NCI-H146 treated with DMSO at 0.1 percent for 48 hours (cell line): ENCODE results near the gene ANKRD16.
"Not testable (repeated sequence)": the region's sequence is repeated elsewhere in the genome, so short reads cannot be mapped to it uniquely, and the experiment has no call there.

Experiments
- DNase-seq: peaks from one replicate; lab custom pipeline; 2025; ENCODE audit not compliant: unreplicated experiment; lab: John Stamatoyannopoulos, UW

Gene ANKRD16

DNA sequence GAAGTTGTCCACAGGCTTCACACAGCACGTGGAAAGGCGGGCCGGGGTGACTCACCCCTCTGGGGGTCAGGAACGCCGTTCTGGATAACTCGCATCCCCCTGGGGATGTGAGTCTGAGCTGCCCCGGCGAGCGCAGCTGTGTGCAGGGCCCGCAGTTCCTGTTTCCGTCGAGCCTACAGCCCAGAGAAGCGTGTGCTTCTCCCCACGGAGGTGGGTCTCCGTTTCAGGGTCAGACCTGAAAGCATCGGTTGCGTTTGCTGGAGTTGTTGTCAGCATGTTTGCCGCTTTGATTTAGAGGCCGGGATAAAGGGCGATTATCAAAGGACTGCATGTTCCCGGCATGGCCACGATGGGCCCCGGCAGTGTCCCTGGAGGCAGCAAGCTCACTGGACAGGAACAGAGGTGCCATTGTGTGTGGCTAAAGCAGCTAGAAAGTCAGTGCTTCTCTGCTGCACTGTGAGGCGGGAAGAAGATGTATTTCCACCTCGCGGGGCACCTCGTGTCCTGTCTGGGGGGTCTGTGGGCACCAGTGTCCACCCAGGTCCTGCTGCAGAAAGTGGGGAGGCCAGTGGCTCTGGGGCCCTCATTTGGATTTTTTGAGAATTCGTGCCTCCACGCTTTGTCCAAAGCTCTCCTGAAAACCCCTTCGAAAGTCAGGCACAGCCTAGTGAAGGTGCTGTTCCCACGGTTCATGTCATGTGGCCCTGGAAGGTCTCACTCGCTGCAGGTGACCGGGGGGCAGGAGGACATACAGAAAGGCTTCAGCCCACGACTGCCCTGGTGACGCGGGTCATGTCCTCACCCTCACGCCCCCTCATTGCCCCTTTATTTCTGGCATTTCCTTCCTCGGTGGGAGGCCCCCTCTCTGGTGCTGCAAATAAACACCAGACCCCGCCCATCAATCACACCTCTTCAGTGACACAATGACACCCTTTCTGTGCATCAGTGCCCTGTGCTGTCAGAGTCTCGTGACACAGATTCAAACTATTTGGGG, 49.1 kb downstream of the ANKRD16 start:
- no peak for DNase-seq

- not testable (repeated sequence) for DNase-seq
Measured at GRCh38 chr10:5836181-5836580, 53.5 kb downstream of the ANKRD16 start.

GRCh38 chr10:5835446-5836095, 54.1 kb downstream of the ANKRD16 start:
- no peak for DNase-seq

DNA sequence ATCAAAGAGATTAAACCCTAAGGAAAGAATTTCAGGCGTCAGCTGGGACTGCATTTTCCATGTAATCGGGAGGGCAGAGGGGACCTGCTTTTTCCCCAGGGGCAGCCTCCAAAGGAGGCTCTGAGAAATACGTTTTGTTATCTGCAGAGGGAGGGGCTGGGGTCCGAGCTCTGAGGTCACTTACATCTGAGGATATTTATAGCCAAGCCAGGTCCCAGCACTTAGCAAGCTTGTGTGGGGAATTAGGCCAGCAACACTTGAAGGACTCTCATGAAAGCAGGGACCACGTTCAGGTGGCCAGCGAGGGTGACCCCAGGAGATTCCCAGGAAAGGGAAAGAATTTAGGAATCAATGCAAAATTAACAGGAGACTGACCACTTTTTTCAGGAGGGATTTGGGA, 55.9 kb downstream of the ANKRD16 start:
- DNase-seq, result no peak

DNA sequence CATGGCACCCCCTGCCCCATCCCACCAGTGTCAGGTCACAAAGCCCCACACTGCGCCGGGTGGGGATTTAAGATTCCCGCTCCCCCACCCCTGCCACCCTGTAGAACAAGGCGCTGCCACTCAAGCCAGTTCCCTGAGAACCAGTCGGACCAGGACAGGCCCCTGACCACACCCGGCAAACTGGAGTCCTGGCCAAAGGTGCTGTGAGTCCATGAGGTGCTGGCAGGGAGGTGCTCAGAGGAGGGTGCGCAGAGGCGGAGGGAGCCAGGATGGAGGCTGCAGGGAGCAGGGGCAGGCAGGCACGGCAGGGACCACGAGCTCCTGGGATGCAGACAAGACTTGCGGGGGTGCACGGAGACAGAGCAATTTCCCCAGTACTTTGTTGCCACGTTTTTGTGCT, 56.7 kb downstream of the ANKRD16 start:
- DNase-seq, result no peak

GRCh38 chr10:5831446-5831782, 58.3 kb downstream of the ANKRD16 start:
- no peak for DNase-seq

- no peak for DNase-seq
Measured at GRCh38 chr10:5830629-5831445, 58.9 kb downstream of the ANKRD16 start.

DNA sequence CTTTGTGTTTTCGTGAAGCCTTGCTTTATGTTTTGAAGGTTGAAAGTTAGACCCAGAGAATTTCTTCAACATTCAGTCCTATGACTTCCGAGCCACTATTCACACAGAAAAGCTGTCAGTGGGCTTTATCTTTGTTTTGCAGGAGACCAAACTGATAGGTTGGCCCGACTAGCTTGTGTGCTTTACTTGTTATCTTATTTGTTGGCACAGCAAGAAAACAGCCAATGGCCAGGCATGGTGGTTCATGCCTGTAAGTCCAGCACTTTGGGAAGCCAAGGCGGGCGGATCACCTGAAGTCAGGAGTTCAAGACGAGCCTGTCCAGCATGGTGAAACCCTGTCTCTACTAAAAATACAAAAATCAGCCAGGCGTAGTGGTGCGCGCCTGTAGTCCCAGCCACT, 60.4 kb downstream of the ANKRD16 start:
- DNase-seq, result no peak

DNA sequence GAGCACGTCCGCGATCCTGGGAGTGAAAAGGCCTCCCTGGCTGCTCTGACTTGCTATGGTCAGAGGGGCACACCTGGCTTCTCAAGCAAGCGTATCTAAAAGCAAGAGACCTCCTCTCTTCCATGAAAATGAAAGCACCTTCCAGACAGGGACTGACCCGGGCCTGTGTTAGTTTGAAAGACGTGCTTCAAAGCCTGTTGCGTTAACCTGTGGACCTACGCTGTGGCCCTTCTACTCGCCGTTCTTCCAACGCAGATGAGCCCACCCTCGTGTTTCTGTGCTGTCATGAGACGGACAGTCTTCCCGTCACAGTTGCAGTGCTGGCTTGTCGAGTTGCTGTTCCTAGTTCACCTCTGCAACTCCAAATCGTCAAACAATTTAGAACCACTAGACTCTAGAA, 61.0 kb downstream of the ANKRD16 start:
- DNase-seq, result no peak

DNA sequence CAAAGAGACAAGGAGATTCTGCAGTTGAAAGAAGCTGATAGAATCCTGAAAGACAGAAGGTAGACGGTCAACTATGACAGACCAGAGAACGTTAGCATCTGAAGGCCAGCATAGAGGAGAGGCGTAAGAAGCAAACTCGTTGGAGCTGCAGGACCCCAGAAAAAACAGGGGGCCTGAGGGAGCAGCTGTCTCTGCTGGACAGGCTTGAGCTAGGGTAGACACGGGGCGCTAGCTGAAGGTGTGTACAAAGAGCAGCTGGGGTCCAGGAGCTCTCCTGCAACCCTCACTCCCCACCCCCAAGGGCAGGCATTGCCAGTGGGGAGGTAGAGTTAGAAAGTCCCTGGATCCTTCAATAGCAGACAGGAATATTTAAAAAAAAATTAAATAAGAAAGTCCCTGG, 61.9 kb downstream of the ANKRD16 start:
- DNase-seq, result no peak

- DNase-seq, result not testable (repeated sequence)
Measured at GRCh38 chr10:5826511-5826910, 63.2 kb downstream of the ANKRD16 start.

GRCh38 chr10:5818894-5819293, 70.8 kb downstream of the ANKRD16 start:
- no peak for DNase-seq

DNA sequence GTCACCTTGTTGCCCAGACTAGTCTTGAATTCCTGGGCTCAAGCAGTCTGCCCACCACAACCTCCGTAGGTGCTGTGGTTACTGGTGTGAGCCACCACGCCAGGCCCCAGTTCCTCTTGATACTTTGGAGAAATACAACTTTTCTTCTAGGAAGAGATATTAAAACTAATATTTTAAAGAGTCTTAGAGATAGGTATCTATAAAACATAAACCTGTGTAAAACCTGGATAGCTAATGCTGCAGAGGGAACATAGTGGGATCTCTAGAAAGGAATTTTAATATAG, 71.7 kb downstream of the ANKRD16 start:
- DNase-seq, result no peak

- no peak for DNase-seq
Measured at GRCh38 chr10:5817322-5818047, 72.2 kb downstream of the ANKRD16 start.

- no peak for DNase-seq
Measured at GRCh38 chr10:5816170-5816569, 73.5 kb downstream of the ANKRD16 start.

- no peak for DNase-seq
Measured at GRCh38 chr10:5814110-5815107, 75.3 kb downstream of the ANKRD16 start.

DNA sequence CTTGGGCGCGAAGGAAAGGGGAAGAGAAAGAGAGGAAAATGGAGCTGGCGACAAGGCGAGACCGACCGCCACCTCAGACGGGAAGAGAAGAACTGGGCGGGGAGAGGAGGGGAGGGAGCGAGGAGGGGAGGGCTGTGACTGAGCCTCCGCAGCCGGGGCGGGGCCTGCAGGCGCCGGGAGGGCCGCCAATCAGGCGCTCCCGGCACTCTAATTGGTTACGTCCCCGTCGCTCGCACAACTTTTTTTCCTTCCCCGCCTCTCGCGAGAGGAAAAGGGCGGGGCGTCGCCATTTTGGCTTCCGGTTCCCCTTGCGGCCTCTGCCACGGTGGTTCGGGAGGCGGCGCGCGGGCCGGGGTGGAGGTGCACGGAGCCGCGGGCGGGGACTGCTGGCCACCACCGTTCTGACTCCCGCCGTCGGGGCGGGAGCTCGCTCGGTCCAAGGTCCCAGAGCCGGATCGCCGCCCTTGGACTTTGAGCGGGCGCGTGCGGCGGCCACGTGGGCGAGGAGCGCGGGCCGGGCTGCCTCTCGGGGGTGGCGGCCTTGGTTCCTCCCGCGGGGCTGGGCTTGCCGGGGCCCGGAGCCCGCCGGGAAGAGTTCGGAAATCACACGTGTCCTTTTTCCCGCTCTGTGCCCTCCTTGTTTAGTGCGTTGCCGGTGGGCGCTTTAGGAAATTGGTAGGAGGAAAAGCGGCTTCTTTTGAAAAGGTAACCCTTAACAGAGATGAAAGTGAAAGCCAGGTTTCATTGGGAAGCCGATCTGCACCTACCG, 76.2 kb downstream of the ANKRD16 start, which contains the start of gene GDI2:
Gene GDI2 (minus strand): TSS at position 94 of the 769 bp plus-strand sequence. CDS start 176 bp downstream, outside the sequence.
- peak; percentile 98 for DNase-seq

- no peak for DNase-seq
Measured at GRCh38 chr10:5813091-5813340, 76.7 kb downstream of the ANKRD16 start.
